Hematopoietic multipotent progenitor cell (in vitro differentiated cells): ENCODE measurements around the gene CLDN6. TPM values are rescaled to one million over a fixed set of nuclear protein-coding genes. Genes with fewer than 3 reads are reported as not detected.
"Not testable (repeated sequence)": the region's sequence is repeated elsewhere in the genome, so short reads cannot be mapped to it uniquely, and the experiment has no call there.

ENCODE experiments used
- DNase-seq, 3 donors: peaks; one replicate each; pipeline ENCODE4 v3.0.0-alpha.2; 2011 to 2015; ENCODE audit warnings: low read depth in 2 of 3, low spot score in 2 of 3
- total RNA-seq: library from RNA; depleted of rRNA; stranded (reverse); fragments of >200 nt; gene quantifications from one replicate; pipeline ENCODE4 v1.2.3, GENCODE V29; 2012

Gene CLDN6
- total RNA-seq: 0.27 TPM

DNA sequence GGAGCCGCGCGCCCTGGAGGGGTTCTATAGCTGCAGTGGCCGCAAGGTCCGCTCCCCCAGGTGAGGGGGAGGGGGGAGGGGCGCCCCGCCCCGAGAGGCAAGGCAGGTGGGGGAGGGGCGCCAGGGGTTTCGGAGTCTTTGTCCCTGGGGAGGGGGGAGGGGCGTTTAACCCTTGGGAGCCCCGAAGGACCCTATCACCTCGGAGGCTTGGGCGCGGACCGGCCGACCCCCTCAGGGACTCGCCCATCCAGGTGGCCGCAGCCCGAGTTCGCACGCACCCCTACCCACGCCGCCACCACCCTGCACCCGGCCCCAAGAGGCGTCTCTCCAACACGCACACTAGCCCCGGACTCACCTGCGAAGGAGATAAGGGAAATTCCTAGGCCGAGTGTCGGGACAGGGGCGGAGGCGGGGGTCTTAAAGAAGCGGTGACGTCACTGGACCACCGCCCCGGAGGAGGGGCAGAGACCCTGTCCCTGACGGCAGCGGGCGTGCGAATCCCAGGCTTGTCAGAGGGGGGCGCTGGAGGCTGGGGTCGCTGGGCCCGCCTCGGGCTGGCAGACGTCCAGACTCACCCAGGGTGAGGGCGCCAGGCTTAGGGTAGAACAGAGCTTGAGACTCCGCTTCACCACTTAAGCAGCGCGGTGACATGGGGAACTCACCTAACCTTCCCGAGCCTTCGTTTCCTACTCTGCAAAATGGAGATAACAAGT lies at the start of gene CLDN6:
CLDN6 (minus strand) TSS at position 390 of the 713 bp plus-strand sequence. CDS start 2,162 bp downstream, outside the sequence.
- peak in 2 of 3 donors; percentile 71 to 72 for DNase-seq

DNA sequence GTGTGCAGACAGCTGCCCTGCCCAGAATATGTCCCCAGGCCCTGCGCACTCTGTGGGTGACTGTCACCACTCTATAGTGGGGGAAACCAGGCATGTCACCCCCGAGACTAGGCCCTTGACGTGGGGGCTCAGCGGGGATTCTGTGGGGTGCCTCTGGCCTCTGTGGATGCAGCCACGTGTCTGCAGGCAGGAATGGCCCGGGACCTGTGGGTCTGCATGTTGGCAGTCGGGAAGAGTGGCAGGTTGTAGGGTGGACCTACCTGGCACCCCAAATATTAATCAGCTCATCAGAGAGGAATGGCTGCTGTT lies 48.4 kb upstream of the CLDN6 start:
- no peak for DNase-seq

GRCh38 chr16:3065742-3066439 lies 47.9 kb upstream of the CLDN6 start:
- DNase-seq: no peak

DNA sequence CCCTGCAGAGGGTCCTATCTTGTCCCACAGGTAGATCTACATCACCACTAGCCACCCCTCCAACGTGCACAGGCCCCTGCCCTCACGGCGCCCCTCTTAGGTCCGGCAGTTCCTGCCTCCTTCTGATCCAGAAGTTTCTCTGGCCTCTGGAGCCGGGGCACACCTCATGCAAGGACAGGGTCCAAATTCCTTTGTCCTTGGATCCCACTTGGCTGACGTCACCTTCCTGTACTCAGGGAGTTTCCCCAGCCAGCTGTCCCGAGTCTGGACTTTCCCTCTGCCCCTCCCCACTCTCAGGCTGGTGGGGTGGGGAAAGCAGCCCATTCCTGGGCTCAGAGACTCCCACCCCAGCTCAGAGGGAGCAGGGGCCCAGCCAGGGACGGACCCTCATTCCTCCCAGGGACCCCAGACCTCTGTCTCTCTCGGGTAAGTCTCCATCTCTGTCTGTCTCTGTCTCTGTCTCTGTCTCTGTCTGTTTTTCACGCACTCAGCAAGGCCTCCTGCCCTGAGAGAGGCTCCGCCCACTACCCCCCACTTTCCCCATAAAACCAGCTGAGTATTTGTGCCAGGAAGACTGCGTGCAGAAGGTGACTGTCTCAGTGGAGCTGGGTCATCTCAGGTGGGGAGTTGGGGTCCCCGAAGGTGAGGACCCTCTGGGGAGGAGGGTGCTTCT lies 47.2 kb upstream of the CLDN6 start, which contains the start of gene IL32:
IL32 (plus strand) TSS at position 572 of the 673 bp plus-strand sequence. CDS start 172 bp downstream, outside the sequence.
- DNase-seq: peak in 1 of 3 donors; percentile 53

GRCh38 chr16:3063625-3064386 lies 45.8 kb upstream of the CLDN6 start:
- DNase-seq: no peak

- DNase-seq: no peak
Observed at GRCh38 chr16:3062553-3062952, 44.6 kb upstream of the CLDN6 start.

DNA sequence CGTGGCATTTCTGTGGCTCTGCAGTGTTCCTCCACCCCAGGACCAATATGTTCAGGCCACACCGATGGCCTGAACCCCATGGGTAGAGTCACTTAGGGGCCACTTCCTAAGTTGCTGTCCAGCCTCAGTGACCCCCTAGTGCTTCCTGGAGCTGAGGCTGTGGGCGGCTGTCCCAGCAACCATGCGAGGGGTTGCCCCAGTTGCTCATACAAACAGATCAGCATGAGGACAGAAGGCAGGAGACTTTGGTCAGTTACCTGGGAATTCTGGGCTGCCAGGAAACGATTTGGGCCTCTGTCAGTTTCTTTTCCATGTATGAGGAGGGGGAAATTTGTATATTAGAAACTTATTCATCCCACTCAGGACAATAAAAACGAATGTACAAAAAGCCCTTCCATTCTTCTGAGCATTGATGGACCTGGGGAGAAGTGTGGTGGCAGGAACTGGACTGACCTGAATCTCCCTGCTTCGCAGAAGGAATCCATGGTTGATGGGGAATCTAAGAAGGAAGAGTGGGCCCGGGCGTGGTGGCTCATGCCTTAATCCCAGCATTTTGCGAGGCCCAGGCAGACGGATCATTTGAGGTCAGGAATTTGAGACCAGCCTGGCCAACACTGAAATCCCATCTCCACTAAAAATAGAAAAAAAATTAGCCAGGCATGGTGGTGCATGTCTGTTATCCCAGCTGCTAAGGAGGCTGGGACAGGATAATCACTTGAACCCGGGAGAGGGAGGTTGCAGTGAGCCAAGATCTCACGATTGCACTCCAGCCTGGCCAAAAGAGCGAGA lies 42.5 kb upstream of the CLDN6 start:
- no peak for DNase-seq

- DNase-seq: no peak
Observed at GRCh38 chr16:3059723-3060242, 41.8 kb upstream of the CLDN6 start.

DNA sequence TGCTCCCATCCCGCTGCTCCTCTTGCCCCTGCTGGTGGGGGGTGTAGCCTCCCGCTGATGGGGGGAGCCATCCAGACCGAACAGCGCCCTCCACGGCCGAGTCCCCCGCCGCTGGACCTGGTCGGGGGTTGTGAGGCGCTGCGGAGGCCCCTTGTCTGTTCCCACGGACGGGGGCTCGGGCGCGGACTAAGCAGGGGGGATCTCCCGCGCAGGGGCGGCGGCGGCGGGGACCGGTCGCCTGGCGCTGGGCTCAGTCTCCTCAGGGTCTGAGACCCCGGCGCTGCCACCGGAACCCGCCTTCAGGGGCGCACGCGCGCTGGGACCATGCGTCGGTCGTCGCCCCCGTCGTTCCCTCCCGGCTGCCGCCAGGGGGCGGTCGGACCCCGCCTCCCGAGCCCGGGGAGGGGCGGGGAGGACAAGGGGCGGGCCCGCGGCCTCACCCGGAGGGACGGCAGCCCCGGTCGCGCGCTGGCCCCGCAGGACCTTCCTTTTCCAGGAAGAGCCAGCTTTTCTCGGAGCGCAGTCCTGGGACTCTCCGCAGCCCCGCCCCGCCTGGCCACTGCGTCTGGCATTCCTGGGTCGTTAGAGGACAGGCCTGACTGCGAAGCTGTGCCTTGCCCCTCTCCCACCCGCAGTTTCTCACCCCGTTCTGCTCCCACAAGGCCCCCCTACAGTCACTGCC lies 41.2 kb upstream of the CLDN6 start:
- peak; percentile 82 to 86 (median 85) for DNase-seq

DNA sequence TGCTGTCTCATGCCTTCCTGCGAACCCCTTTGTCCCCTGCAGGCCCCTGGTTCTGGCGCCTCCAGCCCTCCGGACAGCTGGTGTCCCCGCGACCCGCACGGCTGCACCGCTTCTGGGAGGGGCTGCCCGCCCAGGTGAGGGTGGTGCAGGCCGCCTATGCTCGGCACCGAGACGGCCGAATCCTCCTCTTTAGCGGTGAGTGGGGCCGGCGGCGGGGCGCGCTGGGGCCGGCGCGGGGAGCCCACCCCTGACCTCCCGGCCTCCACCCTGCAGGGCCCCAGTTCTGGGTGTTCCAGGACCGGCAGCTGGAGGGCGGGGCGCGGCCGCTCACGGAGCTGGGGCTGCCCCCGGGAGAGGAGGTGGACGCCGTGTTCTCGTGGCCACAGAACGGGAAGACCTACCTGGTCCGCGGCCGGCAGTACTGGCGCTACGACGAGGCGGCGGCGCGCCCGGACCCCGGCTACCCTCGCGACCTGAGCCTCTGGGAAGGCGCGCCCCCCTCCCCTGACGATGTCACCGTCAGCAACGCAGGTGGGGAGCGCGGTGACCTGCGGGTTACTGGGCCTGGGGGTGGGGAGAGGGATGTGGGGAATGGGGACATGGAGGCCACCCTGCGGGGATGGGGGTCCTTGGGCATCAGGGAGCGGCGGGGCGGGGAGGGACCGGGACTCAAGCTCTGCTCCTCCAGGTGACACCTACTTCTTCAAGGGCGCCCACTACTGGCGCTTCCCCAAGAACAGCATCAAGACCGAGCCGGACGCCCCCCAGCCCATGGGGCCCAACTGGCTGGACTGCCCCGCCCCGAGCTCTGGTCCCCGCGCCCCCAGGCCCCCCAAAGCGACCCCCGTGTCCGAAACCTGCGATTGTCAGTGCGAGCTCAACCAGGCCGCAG lies 40.4 kb upstream of the CLDN6 start:
- DNase-seq: peak in 2 of 3 donors; percentile 52 to 63

- DNase-seq: no peak
Observed at GRCh38 chr16:3057181-3058138, 39.5 kb upstream of the CLDN6 start.

DNA sequence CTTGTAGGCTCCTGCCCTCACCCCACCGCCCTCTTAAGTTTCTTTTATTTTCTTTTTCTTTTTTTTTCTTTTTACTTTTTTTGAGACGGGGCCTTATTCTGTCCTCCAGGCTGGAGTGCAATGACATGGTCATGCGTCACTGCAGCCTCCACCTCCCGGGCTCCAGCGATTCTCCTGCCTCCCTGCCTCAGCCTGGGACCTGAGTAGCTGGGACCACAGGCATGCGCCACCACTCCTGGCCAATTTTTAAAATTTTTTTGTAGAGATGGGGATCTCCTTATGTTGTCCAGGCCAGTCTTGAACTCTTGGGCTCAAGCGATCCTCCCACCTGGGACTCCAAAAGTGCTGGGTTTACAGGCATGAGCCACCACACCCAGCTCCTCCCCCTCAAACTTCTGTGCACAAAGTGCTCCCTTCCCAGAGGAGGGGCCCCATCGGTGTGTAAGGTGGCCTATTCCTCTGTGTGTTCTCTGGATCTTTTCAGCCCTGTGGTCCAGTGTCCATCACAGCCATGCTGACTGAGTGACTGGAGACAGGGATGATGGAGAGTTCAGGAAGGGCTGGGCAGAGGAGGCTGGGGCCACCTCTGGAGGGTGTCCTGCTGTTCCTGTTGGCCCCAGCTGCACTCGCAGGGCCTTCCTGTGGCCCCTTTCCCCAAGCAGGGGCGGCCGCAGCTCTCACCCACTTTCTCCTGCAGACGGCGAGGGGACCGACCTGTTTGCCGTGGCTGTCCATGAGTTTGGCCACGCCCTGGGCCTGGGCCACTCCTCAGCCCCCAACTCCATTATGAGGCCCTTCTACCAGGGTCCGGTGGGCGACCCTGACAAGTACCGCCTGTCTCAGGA lies 38.6 kb upstream of the CLDN6 start:
- DNase-seq: no peak

DNA sequence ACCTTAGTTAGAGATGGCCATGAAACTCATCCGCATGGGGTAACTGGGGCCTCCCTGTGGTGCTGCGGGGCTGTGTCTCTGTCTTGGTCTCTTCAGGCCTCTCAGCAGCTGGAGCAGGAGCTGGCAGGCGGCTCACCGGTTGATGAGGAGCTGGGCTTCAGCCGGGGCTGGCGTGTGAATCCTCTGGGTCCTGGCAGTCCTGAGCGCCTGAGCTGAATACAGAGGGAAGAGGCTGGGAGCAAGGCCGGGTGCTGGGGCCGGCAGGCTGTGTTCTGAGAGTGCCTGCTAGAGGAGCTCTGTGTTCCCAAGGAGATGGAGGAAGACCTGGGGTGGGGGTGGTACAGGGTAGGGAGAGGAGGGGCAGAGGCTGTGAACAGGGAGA lies 37.7 kb upstream of the CLDN6 start:
- not testable (repeated sequence) for DNase-seq

DNA sequence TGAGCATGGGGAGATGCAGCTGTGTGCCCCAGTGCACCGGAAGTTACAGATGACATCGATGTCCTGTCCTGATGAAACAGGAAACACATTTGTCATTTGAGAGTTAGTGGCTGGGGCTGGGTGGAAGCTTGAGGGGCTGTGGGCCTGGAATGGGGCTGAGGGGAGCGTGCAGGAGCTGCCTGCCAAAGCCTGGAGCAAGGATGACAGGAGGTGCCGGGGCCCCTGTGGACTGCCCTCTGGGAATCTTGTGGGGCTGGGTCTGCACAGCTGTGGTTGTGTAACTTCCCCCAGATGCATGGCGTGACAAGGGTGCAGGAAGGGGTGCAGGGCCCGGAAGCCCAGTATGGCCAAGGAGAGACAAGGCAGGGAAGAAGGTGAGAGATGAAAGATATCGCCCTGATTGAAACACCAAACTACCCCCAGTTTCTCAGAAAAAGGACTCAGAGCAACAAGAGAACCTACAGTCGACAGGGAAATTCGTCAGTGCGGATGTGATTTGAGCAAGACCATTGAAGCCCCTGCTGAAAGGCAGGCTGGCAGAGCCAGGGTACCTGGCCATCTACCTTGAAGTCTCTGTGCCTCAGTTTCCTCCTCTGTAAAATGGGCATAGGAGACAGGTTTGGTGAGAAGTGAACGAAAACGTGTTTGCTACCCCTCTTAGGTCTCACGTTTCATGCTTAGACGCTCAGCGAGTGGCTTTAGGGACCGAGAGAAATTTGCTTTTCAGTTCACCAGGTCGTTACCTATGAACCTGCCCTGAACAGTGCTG lies 37.2 kb upstream of the CLDN6 start:
- DNase-seq: peak in 2 of 3 donors; percentile 47 to 69

- DNase-seq: not testable (repeated sequence)
Observed at GRCh38 chr16:3053330-3053710, 35.3 kb upstream of the CLDN6 start.
